Esophagus muscularis mucosa (tissue), 4 donors: ENCODE measurements around the gene AFMID.

Source experiments
- CTCF ChIP-seq, 3 experiments: fragments of 200-600 bp in 2 of 3; fragments of 450-650 bp in 1 of 3; sonication (generic) in 2 of 3; IDR thresholded peaks; one replicate each; pipeline ENCODE4 v1.5.1; 2017 to 2019; ENCODE audit warnings: antibody characterized with exemption in 3 of 3, mild to moderate bottlenecking in 2 of 3, moderate library complexity in 1 of 3
- EP300 ChIP-seq: sonication (generic); formaldehyde crosslinking; IDR thresholded peaks from one replicate; pipeline ENCODE4 v1.6.1; 2017; ENCODE audit warnings: antibody characterized with exemption
- POLR2A ChIP-seq: fragments of 450-650 bp; IDR thresholded peaks from one replicate; pipeline ENCODE4 v1.6.1; 2017; ENCODE audit warnings: antibody characterized with exemption, moderate library complexity, mild to moderate bottlenecking, low read depth
- POLR2AphosphoS5 ChIP-seq, 2 donors: sonication (generic); formaldehyde crosslinking; IDR thresholded peaks; one replicate each; pipeline ENCODE4 v1.6.1; 2017; ENCODE audit warnings: antibody characterized with exemption in 2 of 2

- TF ChIP-seq CTCF (IDR thresholded peaks at IDR 0.05) (no peak), POLR2A (no peak), POLR2AphosphoS5 (IDR thresholded peaks at IDR 0.05) (no peak), EP300 (no peak)
Observed at GRCh38 chr17:78232859-78233173, 45.7 kb downstream of the AFMID start.
